Subcutaneous abdominal adipose tissue (tissue), 5 donors: ENCODE measurements around the gene ATF7IP2.

Experiments used
- H3K27ac ChIP-seq: one replicate; pipeline ENCODE4 v1.7.0; 2013; ENCODE audit warnings: low read depth, mild to moderate bottlenecking, inconsistent platforms, low read length, moderate library complexity
- H3K27me3 ChIP-seq, 5 donors: one replicate each; pipeline ENCODE4 v1.7.0; 2013; ENCODE audit warnings: low read length in 5 of 5, inconsistent platforms in 1 of 5; ENCODE audit not compliant: control insufficient read depth in 5 of 5, insufficient read depth in 4 of 5
- H3K36me3 ChIP-seq, 5 donors: one replicate each; pipeline ENCODE4 v1.7.0; 2013; ENCODE audit warnings: low read length in 5 of 5; ENCODE audit not compliant: control insufficient read depth in 5 of 5, insufficient read depth in 5 of 5
- H3K4me1 ChIP-seq, 5 donors: one replicate each; pipeline ENCODE4 v1.7.0; 2013; ENCODE audit warnings: low read length in 5 of 5, mild to moderate bottlenecking in 3 of 5, moderate library complexity in 1 of 5; ENCODE audit not compliant: control insufficient read depth in 5 of 5, insufficient read depth in 5 of 5
- H3K4me3 ChIP-seq, 5 donors: one replicate each; pipeline ENCODE4 v1.7.0; 2013; ENCODE audit warnings: low read length in 5 of 5, low read depth in 1 of 5
- H3K9ac ChIP-seq, 5 donors: one replicate each; pipeline ENCODE4 v1.7.0; 2013; ENCODE audit warnings: low read length in 5 of 5, mild to moderate bottlenecking in 4 of 5, moderate library complexity in 3 of 5
- H3K9me3 ChIP-seq, 5 donors: one replicate each; pipeline ENCODE4 v1.7.0; 2013; ENCODE audit warnings: low read length in 5 of 5; ENCODE audit not compliant: control insufficient read depth in 5 of 5
- donor health status: healthy.
- donor health status: healthy.
- donor health status: healthy.
- donor health status: healthy.
- donor health status: healthy.

ATF7IP2 gene

DNA sequence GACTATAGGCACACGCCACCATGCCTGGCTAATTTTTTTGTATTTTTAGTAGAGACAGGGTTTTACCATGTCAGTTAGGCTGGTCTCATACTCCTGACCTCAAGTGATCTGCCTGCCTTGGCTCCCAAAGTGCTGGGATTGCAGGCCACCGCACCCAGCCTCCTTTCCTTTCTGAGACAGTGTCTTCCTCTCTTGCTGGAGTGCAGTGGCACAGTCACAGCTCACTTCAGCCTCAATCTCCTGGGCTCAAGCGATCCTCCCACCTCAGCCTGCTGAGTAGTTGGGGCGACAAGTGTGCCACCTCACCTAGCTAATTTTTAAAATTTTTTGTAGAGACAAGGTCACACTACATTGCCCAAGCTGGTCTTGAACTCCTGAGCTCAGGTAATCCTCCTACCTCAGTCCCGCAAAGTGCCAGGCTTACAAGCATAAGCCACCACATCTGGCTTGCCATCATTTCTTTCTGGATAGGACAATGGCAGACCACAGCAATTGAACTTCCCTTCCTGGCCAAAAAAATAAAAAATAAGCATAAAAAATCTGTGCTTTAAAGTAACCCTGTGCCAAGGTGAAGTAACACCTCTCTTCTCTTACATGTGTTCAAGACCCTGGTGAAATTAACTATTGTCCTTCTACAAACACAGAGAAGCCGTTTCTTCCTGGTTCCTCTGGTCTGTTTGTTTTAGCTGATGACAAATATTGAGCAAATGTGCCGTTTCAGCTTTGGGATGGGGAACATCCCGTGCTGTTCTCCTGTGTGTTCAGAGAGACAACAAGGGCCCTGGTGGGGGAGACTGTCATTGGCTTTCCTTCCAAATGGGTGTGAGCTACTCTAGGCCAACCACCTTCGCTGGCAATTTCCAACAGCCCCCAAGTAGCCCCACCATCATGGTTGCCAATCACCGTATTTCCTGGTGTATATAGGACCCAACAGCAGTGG lies 134.3 kb downstream of the ATF7IP2 start:
- no peak overlapping the region for H3K27ac ChIP-seq
- peaks cover 0 to 11% (median 0%) of the 10 kb centered on the region in 5 donors for H3K36me3 ChIP-seq
- no peak overlapping the region for H3K9ac ChIP-seq

DNA sequence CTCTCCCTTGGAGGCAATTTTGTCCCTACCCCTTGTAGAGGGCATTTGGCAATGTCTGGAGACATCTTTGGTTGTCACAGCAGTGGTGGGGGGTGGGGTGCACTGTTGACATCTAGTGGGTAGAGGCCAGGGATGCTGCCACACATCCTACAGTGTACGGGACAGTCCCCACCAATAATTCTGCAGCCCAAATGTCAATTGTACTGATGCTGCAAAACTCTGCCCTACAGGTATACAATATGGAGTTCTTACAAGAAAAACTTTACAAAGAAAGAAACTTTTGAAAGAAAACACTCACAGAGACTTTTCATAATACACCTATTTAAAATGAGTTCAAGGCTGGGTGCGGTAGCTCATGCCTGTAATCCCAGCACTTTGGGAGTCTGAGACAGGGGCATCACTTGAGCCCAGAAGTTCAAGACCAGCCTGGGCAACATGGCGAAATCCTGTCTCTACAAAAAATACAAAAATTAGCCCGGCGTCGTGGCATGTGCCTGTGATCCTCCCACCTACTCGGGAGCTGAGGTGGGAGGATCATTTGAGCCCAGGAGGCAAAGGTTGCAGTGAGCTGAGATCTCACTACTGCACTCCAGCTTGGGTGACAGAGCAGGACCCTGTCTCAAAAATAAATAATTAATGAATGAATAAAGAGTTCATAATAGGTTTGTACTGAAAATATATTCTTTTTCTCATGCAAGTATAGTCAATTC lies 135.2 kb downstream of the ATF7IP2 start:
- Histone ChIP-seq H3K9ac (no peak overlapping the region), H3K27me3 (no peaks in the 10 kb centered on the region), H3K4me3 (no peak overlapping the region), H3K27ac (no peak overlapping the region), H3K9me3 (no peaks in the 10 kb centered on the region), H3K4me1 (no peaks in the 10 kb centered on the region), H3K36me3 (peaks cover 0 to 15% (median 4%) of the 10 kb centered on the region in 5 donors)

More for the DNA sequence above, 134.3 kb downstream of the ATF7IP2 start:
- Histone ChIP-seq H3K4me3 (no peak overlapping the region), H3K4me1 (peaks cover 0 to 2% (median 0%) of the 10 kb centered on the region in 5 donors), H3K9me3 (no peaks in the 10 kb centered on the region), H3K27me3 (no peaks in the 10 kb centered on the region)

DNA sequence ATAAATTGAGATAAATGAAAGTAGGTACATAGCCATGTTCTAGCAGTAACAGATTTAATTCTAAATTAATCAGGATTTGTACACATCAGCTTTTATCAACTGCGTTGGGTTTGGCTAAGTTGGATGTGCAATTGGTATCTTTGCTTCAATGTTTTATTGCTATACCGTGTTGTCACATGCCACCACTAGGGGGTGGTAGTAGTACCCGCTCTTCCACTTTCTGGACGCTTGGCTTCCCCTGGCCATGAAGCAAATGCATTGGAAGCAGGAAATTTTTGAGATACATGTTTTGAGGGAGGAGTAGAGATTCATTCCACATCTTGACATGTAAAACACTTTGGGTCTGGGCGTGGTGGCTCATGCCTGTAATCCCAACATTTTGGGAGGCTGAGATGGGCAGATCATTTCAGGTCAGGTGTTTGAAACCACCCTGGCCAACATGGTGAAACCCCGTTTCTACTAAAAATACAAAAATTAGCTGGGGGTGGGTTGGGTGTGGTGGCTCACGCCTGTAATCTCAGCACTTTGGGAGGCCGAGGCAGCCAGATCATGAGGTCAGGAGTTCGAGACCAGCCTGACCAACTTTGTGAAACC lies 135.9 kb downstream of the ATF7IP2 start:
- Histone ChIP-seq H3K4me3 (no peak overlapping the region), H3K9ac (no peak overlapping the region), H3K27me3 (no peaks in the 10 kb centered on the region), H3K9me3 (no peaks in the 10 kb centered on the region), H3K4me1 (no peaks in the 10 kb centered on the region), H3K36me3 (peaks cover 0 to 17% (median 4%) of the 10 kb centered on the region in 5 donors), H3K27ac (no peak overlapping the region)

DNA sequence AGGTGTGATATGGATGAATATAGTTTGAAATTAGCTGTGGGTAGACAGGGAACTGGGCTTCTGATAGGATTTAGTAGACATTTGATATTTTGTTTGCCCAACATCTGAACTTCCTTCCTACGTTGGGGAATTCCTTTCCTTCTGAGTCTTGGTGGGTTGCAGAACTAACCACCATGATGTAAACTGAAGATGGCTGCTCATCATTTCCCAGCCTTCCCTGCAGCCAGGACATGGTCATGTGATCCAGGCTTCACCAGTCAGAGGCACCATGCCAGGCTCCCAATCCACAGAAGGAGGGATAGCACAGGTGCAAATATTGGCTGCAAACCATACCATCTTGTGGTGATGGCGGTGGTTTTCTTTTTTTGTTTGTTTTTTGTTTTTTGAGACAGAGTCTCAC lies 137.1 kb downstream of the ATF7IP2 start:
- H3K9ac ChIP-seq = no peak overlapping the region
- peaks cover 0 to 25% (median 7%) of the 10 kb centered on the region in 5 donors for H3K36me3 ChIP-seq

DNA sequence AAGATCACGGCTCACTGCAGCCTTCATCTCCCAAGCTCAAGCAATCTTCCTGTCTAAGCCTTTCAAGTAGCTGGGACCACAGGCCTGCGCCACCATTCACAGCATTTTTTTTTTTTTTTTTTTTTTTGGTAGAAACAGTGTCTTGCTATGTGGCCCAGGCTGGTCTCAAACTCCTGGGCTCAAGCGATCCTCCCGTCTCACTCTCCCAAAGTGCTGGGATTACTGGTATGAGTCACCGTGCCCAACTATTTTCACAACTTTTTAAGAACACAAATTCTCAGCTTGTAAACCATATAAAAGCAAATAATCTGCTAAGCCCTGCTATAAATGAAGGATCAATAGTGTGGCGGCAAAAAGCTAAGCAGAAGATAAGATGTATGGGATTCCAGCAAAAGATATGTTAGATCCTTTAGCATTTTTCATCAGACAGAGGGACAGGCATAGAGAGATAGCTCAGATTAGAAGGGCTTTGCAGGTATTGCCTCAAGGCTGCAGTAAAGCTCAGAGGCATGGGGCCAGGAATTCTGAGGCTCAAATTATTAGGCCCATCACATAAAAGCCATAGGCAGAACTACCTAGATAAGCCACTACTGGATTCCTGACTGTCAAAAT lies 139.5 kb downstream of the ATF7IP2 start:
- Histone ChIP-seq H3K9ac (no peak overlapping the region), H3K9me3 (no peaks in the 10 kb centered on the region), H3K27me3 (no peaks in the 10 kb centered on the region), H3K27ac (no peak overlapping the region), H3K36me3 (peaks cover 0 to 30% (median 9%) of the 10 kb centered on the region in 5 donors), H3K4me1 (no peaks in the 10 kb centered on the region), H3K4me3 (no peak overlapping the region)

More for the DNA sequence above, 137.1 kb downstream of the ATF7IP2 start:
- Histone ChIP-seq H3K4me3 (no peak overlapping the region), H3K27me3 (no peaks in the 10 kb centered on the region), H3K9me3 (no peaks in the 10 kb centered on the region), H3K4me1 (no peaks in the 10 kb centered on the region), H3K27ac (no peak overlapping the region)

DNA sequence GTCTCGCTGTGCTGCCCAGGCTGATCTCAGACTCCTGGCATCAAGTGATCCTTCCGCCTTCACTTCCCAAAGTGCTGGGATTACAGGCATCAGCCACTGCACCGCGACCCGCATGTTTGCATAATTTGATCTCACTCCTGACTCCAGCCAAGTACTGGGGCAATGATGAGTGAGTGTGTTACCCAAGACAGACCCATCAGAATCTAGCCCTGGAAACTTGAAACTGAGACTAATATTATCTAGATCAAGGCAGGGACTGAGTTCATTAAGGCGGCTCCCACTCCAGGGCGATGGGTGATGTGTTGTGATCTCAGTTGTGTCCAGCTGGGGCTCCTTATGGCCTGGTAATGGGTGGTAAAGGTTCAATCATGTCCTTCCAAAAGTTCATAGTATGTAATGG lies 141.1 kb downstream of the ATF7IP2 start:
- no peak overlapping the region for H3K9ac ChIP-seq
- H3K27me3 ChIP-seq = no peaks in the 10 kb centered on the region
- peaks cover 0 to 38% (median 19%) of the 10 kb centered on the region in 5 donors for H3K36me3 ChIP-seq
- H3K4me1 ChIP-seq = no peaks in the 10 kb centered on the region
- H3K27ac ChIP-seq = no peak overlapping the region
- no peaks in the 10 kb centered on the region for H3K9me3 ChIP-seq
- H3K4me3 ChIP-seq = no peak overlapping the region

DNA sequence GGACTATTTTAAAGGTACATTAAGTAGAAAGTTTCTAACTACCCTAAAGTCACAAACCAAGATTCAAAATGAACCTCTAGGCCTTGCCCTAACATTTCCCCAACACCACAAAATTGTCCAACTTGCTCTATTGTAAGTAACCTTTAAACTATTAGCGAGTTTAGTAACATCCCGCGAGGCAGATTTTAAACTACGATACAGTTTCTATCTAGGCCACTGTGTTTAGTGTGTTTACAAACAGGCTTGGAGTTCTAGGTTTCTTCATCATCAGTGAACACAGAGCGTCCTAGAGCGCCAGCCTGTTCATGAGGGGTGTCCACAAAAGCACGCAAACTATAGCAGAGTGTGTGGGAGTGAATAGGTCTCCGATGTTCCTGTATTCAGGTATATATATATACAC lies 142.8 kb downstream of the ATF7IP2 start:
- Histone ChIP-seq H3K4me3 (no peak overlapping the region), H3K9ac (no peak overlapping the region), H3K27me3 (no peaks in the 10 kb centered on the region), H3K36me3 (peaks cover 0 to 51% (median 32%) of the 10 kb centered on the region in 5 donors), H3K27ac (no peak overlapping the region), H3K9me3 (no peaks in the 10 kb centered on the region), H3K4me1 (no peaks in the 10 kb centered on the region)

DNA sequence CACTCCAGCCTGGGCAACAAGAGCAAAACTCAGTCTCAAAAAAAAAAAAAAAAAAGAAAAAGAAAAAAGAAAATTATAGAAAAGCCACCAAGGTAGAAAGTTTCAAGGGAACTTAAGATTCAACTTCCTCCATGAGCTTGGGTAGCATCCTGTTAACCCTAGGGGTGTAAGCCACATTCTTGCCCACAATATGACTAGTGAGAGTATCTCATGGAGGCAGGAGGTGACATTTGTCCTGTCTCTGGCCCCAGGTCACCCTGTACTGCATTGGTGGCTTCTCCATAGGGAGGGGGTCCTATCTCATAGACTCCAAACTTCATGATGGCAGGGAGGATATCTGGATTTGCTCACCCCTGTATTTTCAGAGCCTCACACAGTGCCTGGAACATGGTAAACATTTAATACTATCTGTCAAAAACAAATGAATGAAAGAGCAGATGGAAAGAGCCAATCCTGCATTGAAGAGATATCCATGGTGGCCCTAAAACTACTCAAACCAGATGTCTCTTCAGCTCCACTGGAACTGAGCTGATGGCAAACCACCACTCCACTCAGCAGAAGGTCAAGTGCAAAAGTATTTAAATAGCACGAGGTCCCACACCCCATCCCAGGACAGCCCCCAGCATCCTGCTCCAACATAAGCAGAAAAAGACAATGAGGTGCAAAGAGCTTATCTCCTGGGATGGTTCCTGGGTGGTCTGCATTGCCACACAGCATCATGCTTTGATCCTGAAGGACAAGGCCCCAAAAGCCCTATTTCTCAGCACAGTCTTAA lies 144.2 kb downstream of the ATF7IP2 start:
- no peaks in the 10 kb centered on the region for H3K9me3 ChIP-seq
- no peak overlapping the region for H3K9ac ChIP-seq
- H3K4me1 ChIP-seq = no peaks in the 10 kb centered on the region
- H3K36me3 ChIP-seq = peaks cover 0 to 56% (median 40%) of the 10 kb centered on the region in 5 donors
- no peaks in the 10 kb centered on the region for H3K27me3 ChIP-seq
- no peak overlapping the region for H3K27ac ChIP-seq
- H3K4me3 ChIP-seq = no peak overlapping the region

DNA sequence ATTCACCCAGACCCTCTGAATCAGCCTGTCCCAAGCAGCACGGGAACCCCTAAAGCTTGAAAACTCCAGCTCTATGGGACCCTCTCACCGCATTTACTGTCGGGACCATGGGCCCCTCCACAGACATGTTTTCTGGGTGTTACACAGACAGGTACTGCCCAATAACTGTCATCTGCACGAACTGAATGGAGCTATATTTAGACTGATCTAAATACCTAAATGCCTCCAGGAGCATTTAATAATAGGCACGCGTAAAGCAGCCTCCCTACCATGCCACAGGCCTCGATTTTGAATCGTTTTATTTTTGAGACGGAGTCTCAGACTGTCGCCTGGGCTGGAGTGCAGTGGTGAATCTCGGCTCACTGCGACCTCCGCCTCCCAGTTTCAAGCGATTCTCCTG lies 144.8 kb downstream of the ATF7IP2 start:
- Histone ChIP-seq H3K4me3 (no peak overlapping the region), H3K27me3 (no peaks in the 10 kb centered on the region), H3K9me3 (no peaks in the 10 kb centered on the region), H3K36me3 (peaks cover 0 to 56% (median 41%) of the 10 kb centered on the region in 5 donors), H3K27ac (no peak overlapping the region), H3K4me1 (no peaks in the 10 kb centered on the region), H3K9ac (no peak overlapping the region)
